WTC11 (cell line): ENCODE measurements around the gene PRKX. TPM values are rescaled to one million over a fixed set of nuclear protein-coding genes. Genes with fewer than 3 reads are reported as not detected.
"Not testable (repeated sequence)": the region's sequence is repeated elsewhere in the genome, so short reads cannot be mapped to it uniquely, and the experiment has no call there.

Experiments used
- ATAC-seq: fragments of 200-7000 bp; cut with Tn5 transposase; 2 replicates; pipeline ENCODE4 v1.10.0; 2021; ENCODE audit warnings: mild to moderate bottlenecking, moderate library complexity
- CTCF ChIA-PET: fragments of 300-600 bp; sonication (Branson Sonifier 250); formaldehyde crosslinking; loops from one replicate; lab custom pipeline; 2021; ENCODE audit warnings: antibody characterized with exemption; lab: Charles Lee
- POLR2A ChIA-PET: fragments of 350-600 bp; sonication (Branson Sonifier 250); formaldehyde crosslinking; loops from one replicate; lab custom pipeline; 2021; ENCODE audit warnings: antibody characterized with exemption; lab: Charles Lee
- DNase-seq: peaks from one replicate; pipeline ENCODE4 v3.0.0; 2021; ENCODE audit warnings: low spot score
- H3K27ac Mint-ChIP-seq: 2 replicates; pipeline ENCODE4 v1.8.0; 2021; ENCODE audit warnings: mixed read lengths
- H3K27me3 Mint-ChIP-seq: 2 replicates; pipeline ENCODE4 v1.8.0; 2021; ENCODE audit warnings: low read depth, mild to moderate bottlenecking, moderate library complexity, mixed read lengths
- H3K36me3 Mint-ChIP-seq: 2 replicates; pipeline ENCODE4 v1.8.0; 2021; ENCODE audit warnings: mixed read lengths
- H3K4me1 Mint-ChIP-seq: 2 replicates; pipeline ENCODE4 v1.8.0; 2022; ENCODE audit warnings: mixed read lengths
- H3K4me3 Mint-ChIP-seq: 2 replicates; pipeline ENCODE4 v1.8.0; 2021; ENCODE audit warnings: mild to moderate bottlenecking, moderate library complexity, mixed read lengths
- H3K9me3 Mint-ChIP-seq: 2 replicates; pipeline ENCODE4 v1.8.0; 2021; ENCODE audit warnings: mixed read lengths
- total RNA-seq: library from RNA; stranded (reverse); gene quantifications from 3 replicates; pipeline ENCODE4 v1.2.3, GENCODE V29; 2021

PRKX gene
- total RNA-seq, 1 experiment from 2014 or later = 66.6 TPM

DNA sequence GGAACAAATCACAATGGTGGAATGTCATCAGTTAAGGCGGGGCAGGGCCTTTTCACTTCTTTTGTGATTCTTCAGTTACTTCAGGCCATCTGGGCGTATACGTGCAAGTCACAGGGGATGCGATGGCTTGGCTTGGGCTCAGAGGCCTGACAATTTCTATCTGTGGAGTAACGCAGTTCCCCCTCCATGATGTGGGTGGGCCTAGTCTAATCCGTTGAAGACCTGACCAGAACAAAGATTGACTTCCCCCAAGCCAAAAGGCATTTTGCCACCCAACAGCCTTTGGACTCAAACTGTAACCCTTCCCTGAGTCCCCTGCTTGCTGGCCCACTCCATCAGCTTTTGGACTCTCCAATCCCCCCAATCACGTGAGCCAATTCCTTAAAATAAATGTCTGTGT is 153.4 kb downstream of the PRKX start:
- POLR2A ChIA-PET = not testable (repeated sequence)

More for the DNA sequence above, 153.4 kb downstream of the PRKX start:
- H3K4me1 Mint-ChIP-seq, ATAC-seq, H3K27me3 Mint-ChIP-seq, H3K4me3 Mint-ChIP-seq, DNase-seq, H3K36me3 Mint-ChIP-seq, CTCF ChIA-PET, H3K27ac Mint-ChIP-seq: not testable (repeated sequence)
- H3K9me3 Mint-ChIP-seq = peaks cover 13% of the 10 kb centered on the region
